SKM-1 (cell line): ENCODE results near the gene SMARCD2.

ENCODE experiments used
- DNase-seq: peaks from one replicate; lab custom pipeline; 2025; ENCODE audit not compliant: unreplicated experiment; lab: John Stamatoyannopoulos, UW

Gene SMARCD2

GRCh38 chr17:63833026-63833740 lies 9.3 kb downstream of the SMARCD2 start:
- no peak for DNase-seq

- DNase-seq: no peak
These were observed 10.0 kb downstream of the SMARCD2 start for GRCh38 chr17:63832455-63832854.

GRCh38 chr17:63832014-63832413 lies 10.5 kb downstream of the SMARCD2 start:
- DNase-seq: no peak

- no peak for DNase-seq
These were observed 11.0 kb downstream of the SMARCD2 start for GRCh38 chr17:63831505-63831904.

- no peak for DNase-seq
These were observed 11.5 kb downstream of the SMARCD2 start for GRCh38 chr17:63830904-63831491.

GRCh38 chr17:63830278-63830677 lies 12.2 kb downstream of the SMARCD2 start:
- DNase-seq: no peak

- no peak for DNase-seq
These were observed 13.5 kb downstream of the SMARCD2 start for GRCh38 chr17:63828936-63829335.

- DNase-seq: no peak
These were observed 14.7 kb downstream of the SMARCD2 start for GRCh38 chr17:63827801-63828221.

- peak; percentile 94 for DNase-seq
These were observed 15.3 kb downstream of the SMARCD2 start, which contains the start of the genes FTSJ3 and PSMC5 for GRCh38 chr17:63827002-63827800. Gene FTSJ3, minus strand, starts transcription at chr17:63827663. Its CDS starts 761 bp downstream, at chr17:63826902. Gene PSMC5, plus strand, starts transcription at chr17:63827431. Its CDS starts 60 bp downstream, at chr17:63827491.

- DNase-seq: no peak
These were observed 15.9 kb downstream of the SMARCD2 start for GRCh38 chr17:63826468-63827001.

- no peak for DNase-seq
These were observed 18.1 kb downstream of the SMARCD2 start for GRCh38 chr17:63824362-63824761.

- DNase-seq: no peak
These were observed 18.7 kb downstream of the SMARCD2 start for GRCh38 chr17:63823659-63824331.

GRCh38 chr17:63822537-63822936 lies 19.9 kb downstream of the SMARCD2 start:
- DNase-seq: no peak

GRCh38 chr17:63821804-63822203 lies 20.7 kb downstream of the SMARCD2 start:
- DNase-seq: no peak

GRCh38 chr17:63820963-63821561 lies 21.4 kb downstream of the SMARCD2 start:
- no peak for DNase-seq

- DNase-seq: no peak
These were observed 22.6 kb downstream of the SMARCD2 start for GRCh38 chr17:63819585-63820537.

GRCh38 chr17:63819131-63819530 lies 23.4 kb downstream of the SMARCD2 start:
- no peak for DNase-seq

GRCh38 chr17:63817736-63818385 lies 24.6 kb downstream of the SMARCD2 start:
- DNase-seq: no peak

GRCh38 chr17:63816669-63817068 lies 25.8 kb downstream of the SMARCD2 start:
- DNase-seq: no peak
